Esophagus (tissue), 2 donors: ENCODE results near the gene KDM1B. TPM values are rescaled to one million over a fixed set of nuclear protein-coding genes. Genes with fewer than 3 reads are reported as not detected.
A peak's percentile ranks its signal among the peaks of the same experiment; 100 is the strongest.

ENCODE experiments used
- H3K27ac ChIP-seq, 2 donors: one replicate each; pipeline ENCODE4 v1.5.1; 2013; ENCODE audit warnings: low read depth in 2 of 2, mild to moderate bottlenecking in 2 of 2, inconsistent platforms in 1 of 2, low read length in 1 of 2, moderate library complexity in 1 of 2
- H3K27me3 ChIP-seq, 2 donors: one replicate each; pipeline ENCODE4 v1.6.1; 2013; ENCODE audit warnings: low read length in 2 of 2, control low read depth in 1 of 2, mild to moderate bottlenecking in 1 of 2; ENCODE audit not compliant: insufficient read depth in 2 of 2, control insufficient read depth in 1 of 2
- H3K36me3 ChIP-seq, 2 donors: one replicate each; pipeline ENCODE4 v1.6.1; 2013; ENCODE audit warnings: low read length in 1 of 2; ENCODE audit not compliant: control insufficient read depth in 2 of 2, insufficient read depth in 2 of 2
- H3K4me1 ChIP-seq, 2 donors: one replicate each; pipeline ENCODE4 v1.6.1; 2013; ENCODE audit warnings: low read length in 1 of 2; ENCODE audit not compliant: control insufficient read depth in 2 of 2, insufficient read depth in 2 of 2
- H3K4me3 ChIP-seq, 2 donors: one replicate each; pipeline ENCODE4 v1.5.1; 2013; ENCODE audit warnings: low read length in 2 of 2, mild to moderate bottlenecking in 2 of 2, low read depth in 1 of 2, moderate library complexity in 1 of 2
- H3K9me3 ChIP-seq, 2 donors: one replicate each; pipeline ENCODE4 v1.6.1; 2013; ENCODE audit warnings: mild to moderate bottlenecking in 2 of 2, low read depth in 1 of 2, low read length in 1 of 2, moderate library complexity in 1 of 2; ENCODE audit not compliant: control insufficient read depth in 2 of 2, insufficient read depth in 1 of 2
- WGBS, 2 donors: extraction: QIAGEN DNeasy Blood & Tissue Kit; methylation state at CpG; one replicate each; pipeline ENCODE4 v1.1.7; 2013; 5-methylcytosine and 5-hydroxymethylcytosine counted together
- polyA plus RNA-seq, 2 donors: library from polyadenylated mRNA; stranded (reverse); fragments of 200-250 nt; gene quantifications; one replicate each; pipeline ENCODE4 v1.2.3, GENCODE V29; 2013
- donor health status: healthy with polysubstance abuse.
- donor health status: Bipolar disorder and iron deficiency.

The KDM1B gene
- 1 to 10 TPM; 2.5 to 6.2 TPM for polyA plus RNA-seq

- no peaks in the 10 kb centered on the region for H3K27me3 ChIP-seq
- peak within 1 kb of the TSS; percentile 95 to 99 for H3K27ac ChIP-seq
- H3K36me3 ChIP-seq: no peaks in the 10 kb centered on the region
- no peaks in the 10 kb centered on the region for H3K9me3 ChIP-seq
- 1% methylated on average over 63 to 87 of the region's 87 CpGs for WGBS, 2 donors
- H3K4me1 ChIP-seq: no peaks in the 10 kb centered on the region
- H3K4me3 ChIP-seq: peak within 1 kb of the TSS; percentile 85 to 92
Observed at GRCh38 chr6:18155150-18155863, at the start of gene KDM1B. Gene KDM1B, plus strand, starts transcription at chr6:18155422. Its CDS starts 4,474 bp downstream, at chr6:18159896.

- no peaks in the 10 kb centered on the region for H3K27me3 ChIP-seq
- H3K4me3 ChIP-seq: no peak overlapping the region
- H3K36me3 ChIP-seq: no peaks in the 10 kb centered on the region
- no peaks in the 10 kb centered on the region for H3K4me1 ChIP-seq
- WGBS, 2 donors: 94 to 98% methylated on average over 1 of the region's 1 CpG
- H3K9me3 ChIP-seq: no peaks in the 10 kb centered on the region
- no peak overlapping the region for H3K27ac ChIP-seq
Observed at GRCh38 chr6:18107061-18107460, 48.2 kb upstream of the KDM1B start.

GRCh38 chr6:18110162-18110561 is 45.1 kb upstream of the KDM1B start:
- H3K4me3 ChIP-seq: no peak overlapping the region
- no peaks in the 10 kb centered on the region for H3K27me3 ChIP-seq
- H3K4me1 ChIP-seq: no peaks in the 10 kb centered on the region
- H3K9me3 ChIP-seq: no peaks in the 10 kb centered on the region
- no peaks in the 10 kb centered on the region for H3K36me3 ChIP-seq
- H3K27ac ChIP-seq: no peak overlapping the region

GRCh38 chr6:18115356-18115755 is 39.9 kb upstream of the KDM1B start:
- Histone ChIP-seq H3K9me3 (no peaks in the 10 kb centered on the region), H3K36me3 (no peaks in the 10 kb centered on the region), H3K27me3 (no peaks in the 10 kb centered on the region), H3K27ac (no peak overlapping the region), H3K4me3 (no peak overlapping the region), H3K4me1 (no peaks in the 10 kb centered on the region)
- WGBS, 2 donors: 76 to 78% methylated on average over 2 of the region's 2 CpGs

GRCh38 chr6:18117136-18117535 is 38.1 kb upstream of the KDM1B start:
- Histone ChIP-seq H3K36me3 (no peaks in the 10 kb centered on the region), H3K9me3 (no peaks in the 10 kb centered on the region), H3K4me3 (no peak overlapping the region), H3K27ac (no peak overlapping the region), H3K4me1 (peaks cover 0 to 3% of the 10 kb centered on the region in 2 donors), H3K27me3 (no peaks in the 10 kb centered on the region)
- WGBS, 2 donors: 53 to 69% methylated on average over 5 of the region's 5 CpGs

- H3K4me3 ChIP-seq: no peak overlapping the region
- peaks cover 0 to 2% of the 10 kb centered on the region in 2 donors for H3K36me3 ChIP-seq
- peaks cover 0 to 9% of the 10 kb centered on the region in 2 donors for H3K4me1 ChIP-seq
- WGBS, 2 donors: 45 to 85% methylated on average over 3 of the region's 3 CpGs
- H3K27ac ChIP-seq: no peak overlapping the region
- H3K27me3 ChIP-seq: no peaks in the 10 kb centered on the region
- H3K9me3 ChIP-seq: no peaks in the 10 kb centered on the region
Observed at GRCh38 chr6:18118330-18118729, 36.9 kb upstream of the KDM1B start.

- H3K4me3 ChIP-seq: no peak overlapping the region
- WGBS, 2 donors: 65 to 68% methylated on average over 5 of the region's 5 CpGs
- H3K9me3 ChIP-seq: no peaks in the 10 kb centered on the region
- peaks cover 0 to 2% of the 10 kb centered on the region in 2 donors for H3K36me3 ChIP-seq
- H3K27me3 ChIP-seq: no peaks in the 10 kb centered on the region
- H3K27ac ChIP-seq: no peak overlapping the region
- peaks cover 0 to 9% of the 10 kb centered on the region in 2 donors for H3K4me1 ChIP-seq
Observed at GRCh38 chr6:18119236-18119635, 36.0 kb upstream of the KDM1B start.

GRCh38 chr6:18121580-18122127 is 33.6 kb upstream of the KDM1B start:
- Histone ChIP-seq H3K4me1 (peaks cover 0 to 9% of the 10 kb centered on the region in 2 donors), H3K36me3 (peaks cover 0 to 2% of the 10 kb centered on the region in 2 donors), H3K9me3 (no peaks in the 10 kb centered on the region), H3K27ac (no peak overlapping the region), H3K4me3 (peak overlapping the region; percentile 44 to 67), H3K27me3 (no peaks in the 10 kb centered on the region)
- WGBS, 2 donors: 78 to 83% methylated on average over 19 of the region's 19 CpGs

GRCh38 chr6:18122128-18123093 is 32.8 kb upstream of the KDM1B start, which contains the start of gene NHLRC1:
Gene NHLRC1, minus strand, starts transcription at chr6:18122677. Its CDS starts 71 bp downstream, at chr6:18122606.
- peak within 1 kb of the TSS; percentile 23 to 34 for H3K27ac ChIP-seq

More at GRCh38 chr6:18122128-18123093, 32.8 kb upstream of the KDM1B start, which contains the start of gene NHLRC1:
- peaks cover 0 to 2% of the 10 kb centered on the region in 2 donors for H3K36me3 ChIP-seq
- 18 to 22% methylated on average over 77 to 82 of the region's 82 CpGs for WGBS, 2 donors
- no peaks in the 10 kb centered on the region for H3K9me3 ChIP-seq
- H3K27me3 ChIP-seq: no peaks in the 10 kb centered on the region
- peaks cover 0 to 9% of the 10 kb centered on the region in 2 donors for H3K4me1 ChIP-seq
- peak within 1 kb of the TSS; percentile 44 to 67 for H3K4me3 ChIP-seq
